ENCODE data around the gene MICA.
A peak's percentile ranks its signal among the peaks of the same experiment; 100 is the strongest.
"Not testable (repeated sequence)": the region's sequence is repeated elsewhere in the genome, so short reads cannot be mapped to it uniquely, and the experiment has no call there.

Gene MICA

DNA sequence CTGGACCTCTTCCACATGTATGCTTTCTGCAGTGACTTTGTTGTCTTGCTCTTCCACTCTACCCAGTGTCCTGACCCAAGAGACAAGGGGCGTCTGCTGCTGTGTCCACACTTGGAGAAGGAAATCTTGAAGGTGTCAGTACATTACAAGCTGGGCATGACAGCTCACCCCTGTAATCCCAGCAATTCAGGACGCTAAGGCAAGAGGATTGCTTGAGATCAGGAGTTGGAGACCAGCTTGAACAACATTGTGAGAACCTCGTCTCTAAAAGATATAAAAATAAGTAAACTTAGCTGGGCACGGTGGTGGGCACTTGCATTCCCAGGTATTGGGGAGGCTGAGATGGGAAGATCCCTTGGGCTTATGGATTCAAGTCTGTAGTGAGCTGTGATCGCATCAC, 40.6 kb upstream of the MICA start:
- DNase-seq (ENCODE audit: extremely low spot score): no peak
- ChIA-PET POLR2A (no interaction called here), CTCF (interaction anchor here (0.6 to 1.0 kb wide), 2 partner anchors 8 to 170 kb away, joined by 3 read pairs; no protein-coding TSS in a partner anchor)
- no peak for TF ChIP-seq L3MBTL2 (conservative IDR thresholded peaks at IDR 0.05)

DNA sequence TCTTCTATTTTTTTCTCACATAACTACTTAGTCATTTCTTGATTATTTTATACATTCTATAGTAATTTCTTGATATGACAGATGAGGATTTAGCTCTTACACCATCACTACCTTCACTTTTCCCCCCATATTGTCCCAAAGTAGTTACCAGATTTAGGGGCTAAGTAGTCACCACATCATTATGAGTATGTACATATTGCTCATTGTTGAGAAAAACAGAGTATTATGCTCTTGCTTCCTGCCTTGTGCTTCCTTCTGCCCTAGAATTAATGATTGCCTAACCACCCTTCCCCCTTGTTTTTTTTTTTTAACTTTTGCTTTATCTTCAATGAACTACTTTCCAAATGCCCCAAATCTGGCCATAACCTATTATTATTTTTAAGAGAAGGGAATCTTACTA, 39.6 kb upstream of the MICA start:
- DNase-seq (ENCODE audit: extremely low spot score): no peak
- TF ChIP-seq L3MBTL2 (conservative IDR thresholded peaks at IDR 0.05) (no peak), ZNF384 (IDR thresholded peaks at IDR 0.05) (no peak), LEF1 (IDR thresholded peaks at IDR 0.05; ENCODE audit: borderline replicate concordance) (no peak), TARDBP (IDR thresholded peaks at IDR 0.05) (no peak), ARNT (IDR thresholded peaks at IDR 0.05) (no peak), FOXA1 (IDR thresholded peaks at IDR 0.05) (no peak), ELF4 (IDR thresholded peaks at IDR 0.05) (no peak), FOXM1 (IDR thresholded peaks at IDR 0.05; ENCODE audit: borderline replicate concordance) (no peak), FOXK2 (IDR thresholded peaks at IDR 0.05) (no peak), SUZ12 (IDR thresholded peaks at IDR 0.05) (no peak), NFRKB (IDR thresholded peaks at IDR 0.05) (no peak), BHLHE40 (IDR thresholded peaks at IDR 0.05; ENCODE audit: borderline replicate concordance) (no peak), SP1 (IDR thresholded peaks at IDR 0.05) (no peak), CTBP1 (IDR thresholded peaks at IDR 0.05; ENCODE audit: borderline replicate concordance) (no peak), HDGF (IDR thresholded peaks at IDR 0.05; ENCODE audit: borderline replicate concordance) (no peak)
- TF ChIP-seq, protein P1, sequence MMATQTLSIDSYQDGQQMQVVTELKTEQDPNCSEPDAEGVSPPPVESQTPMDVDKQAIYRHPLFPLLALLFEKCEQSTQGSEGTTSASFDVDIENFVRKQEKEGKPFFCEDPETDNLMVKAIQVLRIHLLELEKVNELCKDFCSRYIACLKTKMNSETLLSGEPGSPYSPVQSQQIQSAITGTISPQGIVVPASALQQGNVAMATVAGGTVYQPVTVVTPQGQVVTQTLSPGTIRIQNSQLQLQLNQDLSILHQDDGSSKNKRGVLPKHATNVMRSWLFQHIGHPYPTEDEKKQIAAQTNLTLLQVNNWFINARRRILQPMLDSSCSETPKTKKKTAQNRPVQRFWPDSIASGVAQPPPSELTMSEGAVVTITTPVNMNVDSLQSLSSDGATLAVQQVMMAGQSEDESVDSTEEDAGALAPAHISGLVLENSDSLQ (IDR thresholded peaks at IDR 0.05): no peak
- CTCF ChIA-PET: interaction anchor here (1.1 kb wide), 1 partner anchor 161 kb away, joined by 3 read pairs; no protein-coding TSS in a partner anchor
- POLR2A ChIA-PET: no interaction called here

- DNase-seq (ENCODE audit: extremely low spot score): no peak
- CTCF ChIA-PET: interaction anchor here (0.6 to 1.5 kb wide), 7 partner anchors 10 to 168 kb away, joined by 3 to 11 read pairs (median 5); no protein-coding TSS in a partner anchor
- POLR2A ChIA-PET: interaction anchor here (1.4 kb wide), 1 partner anchor 169 kb away, joined by 12 read pairs; no protein-coding TSS in a partner anchor
- no peak for TF ChIP-seq FOXA1 (IDR thresholded peaks at IDR 0.05)
- no peak for TF ChIP-seq SUZ12 (IDR thresholded peaks at IDR 0.05)
- no peak for TF ChIP-seq L3MBTL2 (conservative IDR thresholded peaks at IDR 0.05)
Measured at GRCh38 chr6:31365864-31366263, 37.5 kb upstream of the MICA start.

DNA sequence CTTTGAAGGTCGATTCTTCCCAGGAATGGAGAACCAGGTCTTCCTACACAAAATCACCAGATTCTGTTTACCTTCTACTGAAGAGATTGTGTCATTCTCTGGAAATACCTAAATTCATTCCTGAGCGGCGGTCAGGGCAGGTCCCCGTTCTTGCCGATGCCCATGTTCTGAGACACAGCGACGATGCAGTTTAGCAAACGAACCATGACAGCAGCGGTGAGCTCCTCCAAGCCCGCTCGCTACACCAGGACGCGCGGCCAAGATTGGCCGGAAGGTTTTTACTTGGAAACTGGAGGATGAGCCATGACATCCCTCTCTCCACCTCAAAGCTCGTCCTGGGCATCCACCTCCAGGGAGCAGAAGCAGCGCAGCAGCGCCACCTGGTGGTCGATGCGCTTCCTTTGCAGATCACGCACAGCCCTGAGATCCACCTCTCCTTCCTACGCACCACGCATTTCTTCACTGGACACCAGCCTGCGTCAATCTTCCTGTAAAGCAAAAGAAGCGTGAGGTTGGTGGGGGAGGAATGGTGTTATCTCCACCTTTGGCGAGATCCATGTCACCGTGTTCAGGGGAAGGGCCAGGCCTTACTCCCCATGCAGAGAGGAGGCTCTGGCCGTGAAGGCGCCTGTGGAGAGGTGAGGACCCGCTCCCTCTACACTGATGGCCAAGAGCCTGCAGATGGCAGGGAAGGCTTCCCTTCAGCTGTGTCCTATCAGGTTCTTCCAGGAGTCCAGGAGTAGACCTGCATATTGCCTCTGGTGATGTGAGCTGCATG, 36.5 kb upstream of the MICA start:
- peak; percentile 90 for DNase-seq (ENCODE audit: extremely low spot score)
- ChIA-PET POLR2A (interaction anchor here (0.6 to 1.4 kb wide), 5 partner anchors 56 to 208 kb away, joined by 3 to 12 read pairs (median 4); partner anchors contain the start of gene TCF19), CTCF (interaction anchor here (0.6 to 1.2 kb wide), 16 partner anchors 9 to 738 kb away, joined by 3 to 20 read pairs (median 4); no protein-coding TSS in a partner anchor)
- 0 out of 2 replicates have a peak, but pooled peaks have one; percentile 33 for TF ChIP-seq HDGF (IDR thresholded peaks at IDR 0.05; ENCODE audit: borderline replicate concordance)
- TF ChIP-seq, protein P1 (IDR thresholded peaks at IDR 0.05): peak; percentile 74
- TF ChIP-seq NFRKB (IDR thresholded peaks at IDR 0.05): no peak

DNA sequence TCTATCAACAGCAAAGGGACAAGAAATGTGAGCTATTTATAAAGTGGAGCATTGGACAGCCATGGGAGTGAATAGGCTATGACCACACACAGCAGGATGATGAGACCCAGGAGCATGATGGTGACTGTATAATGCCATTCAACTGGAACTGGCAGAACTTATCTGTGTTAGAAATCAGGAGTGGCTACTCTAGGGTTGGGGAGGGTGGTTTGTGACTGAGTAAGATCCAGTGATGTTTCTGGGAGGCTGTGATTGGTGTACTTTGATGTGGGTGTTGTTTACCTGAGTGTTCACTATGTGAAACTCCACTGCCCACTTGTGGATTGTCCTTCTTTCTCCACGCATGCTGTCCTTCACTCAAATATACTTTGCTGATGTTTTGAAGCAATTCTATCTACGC, 34.9 kb upstream of the MICA start:
- DNase-seq (ENCODE audit: extremely low spot score): no peak
- TF ChIP-seq, protein P1 (IDR thresholded peaks at IDR 0.05): no peak
- TF ChIP-seq FOXA1 (IDR thresholded peaks at IDR 0.05): no peak
- no peak for TF ChIP-seq BHLHE40 (IDR thresholded peaks at IDR 0.05; ENCODE audit: borderline replicate concordance)
- no peak for TF ChIP-seq FOXM1 (IDR thresholded peaks at IDR 0.05; ENCODE audit: borderline replicate concordance)
- no peak for TF ChIP-seq SUZ12 (IDR thresholded peaks at IDR 0.05)
- no peak for TF ChIP-seq TARDBP (IDR thresholded peaks at IDR 0.05)
- TF ChIP-seq LEF1 (IDR thresholded peaks at IDR 0.05; ENCODE audit: borderline replicate concordance): no peak
- no peak for TF ChIP-seq FOXK2 (IDR thresholded peaks at IDR 0.05)
- no peak for TF ChIP-seq ZNF384 (IDR thresholded peaks at IDR 0.05)
- no peak for TF ChIP-seq ELF4 (IDR thresholded peaks at IDR 0.05)
- TF ChIP-seq NFRKB (IDR thresholded peaks at IDR 0.05): no peak
- no peak for TF ChIP-seq CTBP1 (IDR thresholded peaks at IDR 0.05; ENCODE audit: borderline replicate concordance)
- POLR2A ChIA-PET: interaction anchor here (0.7 kb wide), 1 partner anchor 171 kb away, joined by 3 read pairs; no protein-coding TSS in a partner anchor
- CTCF ChIA-PET: no interaction called here

DNA sequence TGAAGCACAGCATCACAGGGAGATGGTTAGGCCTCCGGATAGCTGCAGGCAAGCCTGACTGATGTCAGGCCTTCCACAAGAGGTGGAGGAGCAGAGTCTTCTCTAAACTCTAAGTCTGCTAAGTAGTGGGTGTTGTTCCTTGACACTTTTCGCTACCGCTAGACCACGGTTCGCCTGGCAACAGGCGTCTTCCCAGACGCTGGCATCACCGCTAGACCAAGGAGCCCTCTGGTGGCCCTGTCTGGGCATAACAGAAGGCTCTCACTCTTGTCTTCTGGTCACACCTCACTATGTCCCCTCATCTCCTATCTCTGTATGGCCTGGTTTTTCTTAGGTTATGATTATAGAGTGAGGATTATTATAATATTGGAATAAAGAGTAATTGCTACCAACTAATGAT, 29.3 kb upstream of the MICA start:
- DNase-seq (ENCODE audit: extremely low spot score): not testable (repeated sequence)
- ChIA-PET POLR2A (interaction anchor here (0.7 kb wide), 1 partner anchor 21 kb away, joined by 3 read pairs; no protein-coding TSS in a partner anchor), CTCF (interaction anchor here (1.6 kb wide), 1 partner anchor 177 kb away, joined by 4 read pairs; no protein-coding TSS in a partner anchor)

DNA sequence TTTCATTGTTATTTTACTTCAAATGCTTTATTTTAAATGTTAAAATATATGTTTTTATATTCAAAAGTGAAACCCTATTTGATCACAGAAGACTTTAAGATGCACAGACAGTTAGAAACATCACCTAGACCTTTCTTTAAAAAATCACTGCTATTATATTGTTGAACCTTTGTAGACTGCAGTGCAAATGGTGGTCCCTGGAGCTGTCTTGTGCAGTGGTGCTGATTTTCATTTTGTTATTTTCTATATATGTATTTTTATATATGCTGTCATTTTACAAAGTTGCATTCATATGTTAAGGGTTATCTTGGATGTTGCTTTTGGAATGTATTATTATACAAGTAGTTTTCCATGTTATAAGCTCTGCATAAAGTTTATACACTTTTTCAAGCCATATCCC, 27.7 kb upstream of the MICA start:
- POLR2A ChIA-PET: no interaction called here
- no peak for TF ChIP-seq TARDBP (IDR thresholded peaks at IDR 0.05)
- TF ChIP-seq FOXK2 (IDR thresholded peaks at IDR 0.05): no peak
- TF ChIP-seq, protein P1 (IDR thresholded peaks at IDR 0.05): no peak
- TF ChIP-seq ZNF384 (IDR thresholded peaks at IDR 0.05): no peak
- TF ChIP-seq SP1 (IDR thresholded peaks at IDR 0.05): no peak
- TF ChIP-seq NFRKB (IDR thresholded peaks at IDR 0.05): no peak
- no peak for TF ChIP-seq HDGF (IDR thresholded peaks at IDR 0.05; ENCODE audit: borderline replicate concordance)
- no peak for TF ChIP-seq ELF4 (IDR thresholded peaks at IDR 0.05)
- TF ChIP-seq FOXA1 (IDR thresholded peaks at IDR 0.05): no peak
- no peak for TF ChIP-seq LEF1 (IDR thresholded peaks at IDR 0.05; ENCODE audit: borderline replicate concordance)
- CTCF ChIA-PET: interaction anchor here (0.7 to 1.7 kb wide), 3 partner anchors 9 to 862 kb away, joined by 3 to 11 read pairs (median 4); no protein-coding TSS in a partner anchor
- DNase-seq (ENCODE audit: extremely low spot score): no peak

Data from HEK293T (cell line).